ENCODE data around the gene OSGEP.
A peak's percentile ranks its signal among the peaks of the same experiment; 100 is the strongest.

OSGEP gene

GRCh38 chr14:20428802-20429201, 25.8 kb downstream of the OSGEP start:
- no peak for DNase-seq

GRCh38 chr14:20428010-20428365, 26.6 kb downstream of the OSGEP start:
- no peak for DNase-seq

GRCh38 chr14:20427231-20428009, 27.2 kb downstream of the OSGEP start:
- peak; percentile 60 for DNase-seq

- DNase-seq = no peak
Observed at GRCh38 chr14:20424851-20425250, 29.8 kb downstream of the OSGEP start.

- DNase-seq = no peak
Observed at GRCh38 chr14:20422886-20423285, 31.7 kb downstream of the OSGEP start.

- DNase-seq = no peak
Observed at GRCh38 chr14:20421267-20421666, 33.3 kb downstream of the OSGEP start.

- DNase-seq = no peak
Observed at GRCh38 chr14:20419419-20419818, 35.2 kb downstream of the OSGEP start.

- DNase-seq = no peak
Observed at GRCh38 chr14:20418501-20418909, 36.1 kb downstream of the OSGEP start.

GRCh38 chr14:20417250-20418186, 37.1 kb downstream of the OSGEP start:
- DNase-seq = no peak

GRCh38 chr14:20416223-20416622, 38.4 kb downstream of the OSGEP start:
- no peak for DNase-seq

- no peak for DNase-seq
Observed at GRCh38 chr14:20415782-20416206, 38.8 kb downstream of the OSGEP start.

- no peak for DNase-seq
Observed at GRCh38 chr14:20413744-20414082, 40.9 kb downstream of the OSGEP start.

- DNase-seq = peak; percentile 94
Observed at GRCh38 chr14:20412876-20413743, 41.5 kb downstream of the OSGEP start, which contains the start of gene TEP1. TSS of gene TEP1 (minus strand) at chr14:20413501. CDS start at chr14:20408439, 5,062 bp downstream.

GRCh38 chr14:20412411-20412810, 42.2 kb downstream of the OSGEP start:
- no peak for DNase-seq

GRCh38 chr14:20409226-20409625, 45.4 kb downstream of the OSGEP start:
- no peak for DNase-seq

GRCh38 chr14:20403521-20403920, 51.1 kb downstream of the OSGEP start:
- no peak for DNase-seq

- peak; percentile 84 for DNase-seq
Observed at GRCh38 chr14:20400965-20401593, 53.5 kb downstream of the OSGEP start.

GRCh38 chr14:20400589-20400964, 54.0 kb downstream of the OSGEP start:
- DNase-seq = no peak

- no peak for DNase-seq
Observed at GRCh38 chr14:20397511-20397910, 57.1 kb downstream of the OSGEP start.

All from islet precursor cell (in vitro differentiated cells).